NCI-H2171 (cell line): ENCODE data around the gene FIGNL2.

ENCODE experiments used
- DNase-seq: peaks from one replicate; lab custom pipeline; 2025; lab: John Stamatoyannopoulos, UW

FIGNL2 gene

DNA sequence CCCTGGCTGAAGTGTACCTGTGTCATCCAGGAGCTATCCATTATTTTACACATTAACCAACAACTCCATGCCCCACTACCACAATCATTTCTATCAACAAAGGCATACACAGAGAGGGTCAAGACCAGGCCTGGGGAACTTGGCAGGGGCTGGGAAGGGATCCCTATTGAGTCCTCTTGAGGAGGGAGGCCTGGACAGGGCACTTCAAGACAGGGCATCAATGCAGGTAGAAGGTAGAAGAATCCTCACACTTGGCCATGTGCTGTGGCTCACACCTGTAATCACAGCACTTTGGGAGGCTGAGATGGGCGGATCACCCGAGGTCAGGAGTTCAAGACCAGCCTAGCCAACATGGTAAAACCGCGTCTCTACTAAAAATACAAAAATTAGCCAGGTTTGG, 26.0 kb upstream of the FIGNL2 start:
- no peak for DNase-seq

DNA sequence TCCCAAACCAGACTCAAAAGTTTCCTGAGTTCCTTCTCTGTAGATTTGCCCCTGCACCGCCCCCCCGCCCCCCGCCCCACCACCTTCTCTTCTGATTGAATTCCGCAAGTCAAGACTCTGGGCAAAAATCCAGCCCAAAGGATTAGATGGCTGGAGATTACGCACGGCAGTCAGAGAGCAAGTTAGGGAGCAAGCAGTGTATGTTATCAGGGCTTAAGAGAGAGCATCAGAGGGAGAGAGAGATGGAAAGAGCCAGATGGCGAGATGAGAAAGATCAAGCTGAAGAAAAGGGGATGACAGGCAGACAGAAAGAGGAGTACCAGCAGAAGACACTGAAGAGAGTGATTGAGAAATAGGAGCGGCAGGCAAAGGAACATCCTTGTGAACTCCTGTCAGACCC, 25.5 kb upstream of the FIGNL2 start:
- no peak for DNase-seq

DNA sequence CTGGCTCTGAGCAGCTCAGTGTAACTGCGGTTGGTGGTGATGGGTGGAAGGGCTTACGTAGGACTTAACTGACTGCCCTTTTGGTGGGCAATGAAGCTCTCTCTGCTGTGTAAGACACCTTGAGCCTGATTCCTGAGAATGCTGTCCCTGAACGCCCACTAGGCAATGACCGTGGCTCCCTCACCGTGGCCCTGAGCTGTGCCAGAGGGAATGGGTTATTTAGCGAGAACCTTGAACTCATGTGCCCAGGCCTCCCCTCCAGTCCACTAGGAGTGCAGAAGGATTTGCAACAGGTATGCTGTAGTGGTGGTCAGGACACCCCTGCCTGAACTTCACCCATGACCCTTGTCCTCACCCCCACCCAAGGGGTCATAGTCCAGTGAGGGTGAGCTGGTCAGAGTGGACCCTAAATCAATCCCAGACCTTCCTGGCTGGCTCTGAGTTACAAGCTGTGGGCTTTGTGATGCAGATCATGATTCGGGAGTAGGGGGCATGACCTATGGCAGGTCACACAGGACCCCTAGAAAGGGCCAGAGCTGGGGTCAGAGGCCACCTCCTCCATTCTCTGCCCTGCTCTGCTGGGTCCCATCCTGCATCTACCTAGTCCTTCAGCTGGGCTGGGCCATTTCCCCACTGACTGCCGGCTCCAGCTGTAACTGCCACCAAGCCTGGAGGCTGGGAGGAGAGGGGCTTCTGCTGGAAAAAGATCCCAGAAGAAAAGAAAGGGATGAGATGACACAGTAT, 24.9 kb upstream of the FIGNL2 start:
- DNase-seq = no peak

DNA sequence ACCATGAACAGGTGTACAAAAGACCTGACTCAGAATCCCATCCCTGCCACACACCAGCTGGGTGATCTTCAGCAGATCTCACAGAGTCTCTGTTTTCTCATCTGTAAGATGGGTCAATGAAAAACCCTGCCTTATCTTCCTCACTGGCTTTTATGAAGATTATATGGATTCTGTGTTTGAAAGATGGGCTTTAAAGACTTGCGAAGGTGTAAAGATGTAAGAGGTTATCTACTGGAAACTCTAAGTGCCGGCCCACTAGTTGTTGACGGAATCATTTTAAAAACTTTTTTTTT, 24.1 kb upstream of the FIGNL2 start:
- no peak for DNase-seq

DNA sequence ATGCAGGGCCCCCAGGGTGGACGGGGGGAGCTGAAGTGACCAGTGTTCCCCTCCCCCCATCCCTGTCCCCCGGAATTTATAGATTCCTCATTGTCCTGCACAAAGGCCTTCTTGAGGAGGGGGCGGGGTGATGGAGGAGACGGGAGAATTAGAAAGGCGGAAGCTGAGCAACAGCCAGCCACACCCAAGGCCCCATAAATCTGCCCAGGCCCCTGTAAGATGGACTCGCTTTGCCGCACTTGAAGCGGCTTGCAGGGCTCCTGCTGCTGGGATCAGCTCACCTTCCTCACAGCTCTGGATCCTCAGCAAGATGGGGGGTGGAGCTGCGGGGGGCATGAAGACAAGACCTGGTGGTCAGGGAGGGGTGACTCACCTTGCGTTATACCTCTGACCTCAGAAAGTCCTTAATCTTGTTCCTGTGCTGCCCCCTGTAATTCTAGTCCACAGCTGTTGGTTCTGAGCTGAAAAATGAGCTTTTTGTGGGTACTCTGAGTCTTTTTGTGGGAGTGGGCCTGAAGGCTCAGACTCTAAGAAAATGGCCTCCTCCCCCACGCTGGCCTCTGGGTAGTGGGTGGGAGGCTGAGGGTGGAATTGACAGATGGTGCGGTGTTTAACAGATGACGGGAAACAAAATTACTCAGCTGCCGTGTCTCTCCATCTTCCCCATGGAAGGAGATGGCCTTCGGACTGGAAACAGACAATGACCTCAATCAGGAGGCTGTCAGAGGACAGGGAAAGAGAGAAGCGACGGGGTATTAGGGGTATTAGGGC, 23.6 kb upstream of the FIGNL2 start:
- DNase-seq = peak; percentile 11

DNA sequence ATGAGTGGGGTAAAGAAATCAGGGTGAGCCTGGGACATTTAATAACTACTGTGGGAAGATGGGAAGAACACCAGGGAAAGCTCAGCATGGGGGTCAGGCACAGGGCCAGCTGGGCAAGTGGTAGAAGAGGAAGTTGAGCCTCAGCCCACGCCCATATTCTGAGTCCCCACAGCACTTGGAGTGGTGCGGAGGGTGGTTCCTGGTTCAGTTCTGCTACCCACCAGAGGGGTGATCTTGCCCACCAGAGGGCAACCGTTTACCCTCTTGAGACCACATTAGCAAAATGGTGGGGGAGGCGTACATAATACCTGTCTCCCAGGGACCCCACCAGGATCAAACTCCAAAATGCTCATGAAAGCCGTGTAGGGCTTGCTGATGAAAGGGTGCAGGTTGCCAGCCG, 22.6 kb upstream of the FIGNL2 start:
- DNase-seq = no peak

DNA sequence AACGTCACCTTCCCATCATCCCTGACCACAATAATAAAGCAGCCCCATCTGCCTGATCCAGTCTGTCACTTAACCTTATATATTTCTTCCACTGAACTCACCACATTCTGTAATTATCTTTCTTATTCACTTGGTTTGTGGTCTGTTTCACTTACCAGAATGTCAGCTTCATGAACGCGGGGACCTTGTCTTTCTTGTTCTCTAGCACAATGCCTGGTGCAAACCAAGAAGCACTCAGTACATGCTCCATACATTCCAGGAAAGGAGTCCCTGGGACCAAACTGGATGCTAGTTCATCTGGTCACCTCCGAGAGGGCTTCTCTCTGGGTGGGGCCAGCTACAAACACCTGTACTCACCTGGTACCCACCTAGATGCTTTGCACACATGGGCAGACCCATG, 22.0 kb upstream of the FIGNL2 start:
- no peak for DNase-seq

GRCh38 chr12:51869931-51870330, 21.4 kb upstream of the FIGNL2 start:
- DNase-seq = no peak

DNA sequence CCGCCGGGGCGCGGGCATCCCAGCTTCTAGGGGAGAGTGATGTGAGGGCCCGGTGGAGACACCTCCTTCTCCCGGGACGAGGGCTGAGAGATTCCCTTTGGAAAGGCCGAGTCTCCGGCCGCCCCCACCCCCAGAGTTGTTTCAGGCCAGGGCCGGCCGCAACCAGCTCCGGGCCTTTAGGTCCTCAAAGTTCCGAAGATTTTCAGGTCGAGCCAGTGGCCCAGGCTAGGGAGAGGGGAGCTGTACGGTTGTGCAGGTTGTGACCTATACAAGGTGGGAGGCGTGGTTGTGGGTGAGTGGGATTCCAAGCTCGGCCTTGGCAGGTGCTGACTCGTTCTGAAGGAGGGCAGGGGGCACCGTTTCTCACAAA, 21.0 kb upstream of the FIGNL2 start:
- no peak for DNase-seq

DNA sequence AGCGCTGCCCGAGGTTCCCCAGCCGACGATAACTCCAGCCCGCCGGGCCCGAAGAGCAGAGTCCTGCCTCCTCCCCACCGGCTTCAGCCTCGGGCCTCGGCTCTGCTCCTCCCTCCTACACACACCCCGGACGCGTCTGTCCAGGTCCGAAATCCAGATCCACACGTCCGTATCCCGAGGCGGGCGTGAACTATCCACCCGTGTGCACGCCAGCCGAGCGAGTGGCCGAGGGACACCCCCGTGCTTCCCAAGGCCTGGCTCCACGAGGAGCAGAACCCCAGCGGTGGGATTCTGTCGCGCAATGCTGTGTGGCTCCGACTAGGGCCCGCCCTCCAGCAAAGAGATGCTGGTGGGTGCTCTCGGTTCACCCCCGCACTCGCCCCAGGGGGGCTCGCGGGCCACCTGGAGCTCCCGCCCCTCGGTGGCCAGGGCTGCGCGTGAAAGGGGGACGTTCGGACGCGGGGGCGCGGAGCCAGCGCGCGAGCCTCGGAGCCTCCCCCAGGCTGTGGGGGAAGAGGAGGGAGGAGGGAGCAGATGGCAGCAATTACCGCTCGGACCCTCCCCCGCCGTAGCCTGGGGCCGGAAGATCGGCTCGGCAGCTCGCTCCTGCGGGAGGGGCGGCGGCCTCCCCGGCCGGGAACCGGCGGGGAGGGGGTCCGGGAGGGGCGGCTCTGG, 20.4 kb upstream of the FIGNL2 start:
- DNase-seq = peak; percentile 17

DNA sequence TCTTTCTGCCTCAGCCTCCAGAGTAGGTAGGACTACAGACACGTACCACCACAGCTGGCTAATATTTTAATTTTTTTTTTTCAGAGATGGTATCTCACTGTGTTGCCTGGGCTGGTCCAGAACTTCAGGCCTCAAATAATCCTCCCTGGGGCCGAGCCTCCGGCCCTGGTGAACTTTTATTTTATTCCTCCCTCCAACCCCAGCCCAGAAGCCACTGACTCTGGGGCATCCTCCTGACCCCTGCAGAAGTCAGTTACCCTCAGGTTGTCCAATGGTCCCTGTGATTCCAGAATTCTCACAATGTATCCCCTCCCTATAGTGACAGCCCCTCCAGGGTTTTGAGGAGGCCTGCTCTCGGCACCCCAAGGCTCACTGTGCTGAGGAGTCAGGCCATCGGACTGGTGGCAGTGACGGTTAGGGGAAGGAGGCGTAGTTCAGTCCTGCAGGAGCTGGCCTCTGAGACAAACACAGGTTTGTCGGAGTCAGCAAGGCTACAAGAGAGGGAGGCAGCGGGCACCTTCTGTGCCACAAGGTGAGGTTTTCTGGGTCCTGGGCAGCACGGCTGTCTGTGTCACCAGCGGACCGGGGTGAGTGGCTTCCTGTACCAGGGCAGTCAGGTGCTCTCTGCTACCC, 19.4 kb upstream of the FIGNL2 start:
- DNase-seq = no peak

DNA sequence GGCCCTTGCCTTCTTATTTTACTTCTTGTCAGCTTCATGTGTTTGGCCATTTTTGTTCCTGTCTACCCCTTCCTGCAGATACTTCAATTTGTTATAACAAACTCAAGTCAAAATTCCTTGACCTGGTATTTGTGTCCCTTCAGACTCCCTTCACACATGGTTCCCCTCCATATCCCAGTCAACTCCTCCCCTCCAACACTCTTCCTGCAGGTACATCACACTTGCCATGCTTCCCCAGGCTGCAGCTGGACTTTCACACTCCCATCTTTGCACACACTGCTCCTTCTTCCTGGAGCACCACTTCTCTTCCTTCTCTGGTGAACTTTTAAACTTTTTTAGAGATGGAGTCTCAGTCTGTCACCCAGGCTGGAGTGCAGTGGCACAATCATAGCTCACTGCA, 18.9 kb upstream of the FIGNL2 start:
- no peak for DNase-seq

GRCh38 chr12:51866762-51867161, 18.2 kb upstream of the FIGNL2 start:
- DNase-seq = peak; percentile 18

GRCh38 chr12:51866324-51866723, 17.8 kb upstream of the FIGNL2 start:
- no peak for DNase-seq

GRCh38 chr12:51865757-51866270, 17.3 kb upstream of the FIGNL2 start:
- no peak for DNase-seq

- DNase-seq = no peak
Observed at GRCh38 chr12:51864833-51865670, 16.5 kb upstream of the FIGNL2 start.

- DNase-seq = peak; percentile 28
Observed at GRCh38 chr12:51863933-51864832, 15.7 kb upstream of the FIGNL2 start.

GRCh38 chr12:51863363-51863932, 14.9 kb upstream of the FIGNL2 start:
- no peak for DNase-seq

- DNase-seq = no peak
Observed at GRCh38 chr12:51862947-51863346, 14.4 kb upstream of the FIGNL2 start.

DNA sequence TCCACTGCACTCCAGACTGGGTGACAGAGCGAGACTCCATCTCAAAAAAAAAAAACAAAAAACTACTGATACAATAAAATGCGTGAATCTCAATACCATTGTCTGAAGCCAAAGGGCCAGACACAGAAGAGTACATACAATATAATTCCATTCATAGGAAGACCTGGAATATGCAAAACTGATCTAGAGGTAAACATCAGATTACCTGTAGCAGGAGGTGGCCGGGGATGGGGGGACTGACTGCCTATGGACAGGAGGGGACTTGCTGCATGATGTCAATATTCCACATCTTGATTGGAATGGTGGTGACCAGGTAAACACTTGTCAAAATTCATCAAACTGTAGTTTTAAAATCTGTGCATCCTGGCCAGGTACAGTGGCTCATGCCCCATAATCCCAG, 12.5 kb upstream of the FIGNL2 start:
- no peak for DNase-seq
